ENCODE data around the gene PGRMC1.

GRCh38 chrX:119251386-119251785 is 15.3 kb downstream of the PGRMC1 start:
- TF ChIP-seq POLR2A (IDR thresholded peaks at IDR 0.05) (no peak), CTCF (IDR thresholded peaks at IDR 0.05) (no peak)

Data from uterus (tissue), 2 donors.